OCI-LY7 (cell line): Measurements from ENCODE around the gene FOXO3.

Source experiments
- EZH2phosphoT487 ChIP-seq: fragments of 200-600 bp; sonication (generic); IDR thresholded peaks from 2 replicates; pipeline ENCODE4 v1.6.1; 2018; ENCODE audit warnings: low read depth, borderline replicate concordance, mild to moderate bottlenecking, mixed run types, antibody characterized with exemption, low read length, moderate library complexity, mixed read lengths
- TF ChIP-seq, protein P1 (sequence below): fragments of 200-600 bp; sonication (generic); conservative IDR thresholded peaks from 2 replicates; pipeline ENCODE4 v1.5.1; 2014; ENCODE audit warnings: mild to moderate bottlenecking, antibody characterized with exemption, low read length, moderate library complexity, mixed read lengths

DNA sequence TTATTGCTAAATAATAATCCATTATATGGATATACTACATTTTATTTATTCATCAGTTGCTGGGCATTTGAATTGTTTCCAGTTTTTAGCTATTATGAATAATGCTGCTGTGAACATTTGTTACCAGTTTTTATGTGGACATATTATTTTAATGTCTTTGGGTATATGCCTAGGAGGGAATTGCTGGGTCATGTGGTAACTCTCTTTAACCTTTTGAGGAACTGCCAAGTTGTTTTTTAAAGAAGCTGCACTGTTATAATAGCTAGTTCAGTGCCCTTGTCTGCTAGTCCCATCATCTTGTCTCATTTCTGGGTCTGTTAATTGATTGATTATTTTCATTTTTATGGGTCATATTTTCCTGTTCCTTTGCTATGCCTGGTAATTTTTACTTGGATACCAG is 56.3 kb downstream of the FOXO3 start:
- TF ChIP-seq, protein P1, sequence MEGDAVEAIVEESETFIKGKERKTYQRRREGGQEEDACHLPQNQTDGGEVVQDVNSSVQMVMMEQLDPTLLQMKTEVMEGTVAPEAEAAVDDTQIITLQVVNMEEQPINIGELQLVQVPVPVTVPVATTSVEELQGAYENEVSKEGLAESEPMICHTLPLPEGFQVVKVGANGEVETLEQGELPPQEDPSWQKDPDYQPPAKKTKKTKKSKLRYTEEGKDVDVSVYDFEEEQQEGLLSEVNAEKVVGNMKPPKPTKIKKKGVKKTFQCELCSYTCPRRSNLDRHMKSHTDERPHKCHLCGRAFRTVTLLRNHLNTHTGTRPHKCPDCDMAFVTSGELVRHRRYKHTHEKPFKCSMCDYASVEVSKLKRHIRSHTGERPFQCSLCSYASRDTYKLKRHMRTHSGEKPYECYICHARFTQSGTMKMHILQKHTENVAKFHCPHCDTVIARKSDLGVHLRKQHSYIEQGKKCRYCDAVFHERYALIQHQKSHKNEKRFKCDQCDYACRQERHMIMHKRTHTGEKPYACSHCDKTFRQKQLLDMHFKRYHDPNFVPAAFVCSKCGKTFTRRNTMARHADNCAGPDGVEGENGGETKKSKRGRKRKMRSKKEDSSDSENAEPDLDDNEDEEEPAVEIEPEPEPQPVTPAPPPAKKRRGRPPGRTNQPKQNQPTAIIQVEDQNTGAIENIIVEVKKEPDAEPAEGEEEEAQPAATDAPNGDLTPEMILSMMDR, result no peak
- TF ChIP-seq EZH2phosphoT487, result no peak
